Keratinocyte (primary cell): ENCODE results near the gene KDM5D. TPM values are rescaled to one million over a fixed set of nuclear protein-coding genes. Genes with fewer than 3 reads are reported as not detected.

Experiments
- DNase-seq: peaks from one replicate; pipeline ENCODE4 v3.0.0-alpha.2; 2011; ENCODE audit warnings: low read depth, missing footprints, low spot score
- FAIRE-seq: peaks from 2 replicates; lab custom pipeline; 2011; peaks lifted over from hg19 to GRCh38; lab: Jason Lieb, UNC
- H2AFZ ChIP-seq: 2 replicates; pipeline ENCODE4 v1.6.0; 2012; ENCODE audit warnings: low read length, control low read depth, inconsistent platforms; ENCODE audit not compliant: control insufficient read depth
- H3K27ac ChIP-seq: 2 replicates; pipeline ENCODE4 v1.5.1; 2011; ENCODE audit warnings: low read length; ENCODE audit not compliant: control insufficient read depth, insufficient read depth
- H3K27me3 ChIP-seq: 3 replicates; pipeline ENCODE4 v1.6.0; 2011; ENCODE audit warnings: low read length; ENCODE audit not compliant: control insufficient read depth, insufficient read depth; ENCODE audit errors: extremely low read depth
- H3K36me3 ChIP-seq, 2 experiments: 2 replicates in 1 of 2; 3 replicates in 1 of 2; pipeline ENCODE4 v1.5.1; 2011; ENCODE audit warnings: low read length in 2 of 2, mild to moderate bottlenecking in 1 of 2; ENCODE audit not compliant: control insufficient read depth in 2 of 2, insufficient read depth in 2 of 2; ENCODE audit errors: extremely low read depth in 1 of 2
- H3K4me1 ChIP-seq: 3 replicates; pipeline ENCODE4 v1.5.1; 2011; ENCODE audit warnings: low read length; ENCODE audit not compliant: control insufficient read depth, insufficient read depth; ENCODE audit errors: extremely low read depth
- H3K4me2 ChIP-seq: 3 replicates; pipeline ENCODE4 v1.6.0; 2011; ENCODE audit warnings: low read depth, low read length; ENCODE audit not compliant: control insufficient read depth, insufficient read depth; ENCODE audit errors: extremely low read depth
- H3K4me3 ChIP-seq, 3 experiments: fragments of 200-600 bp in 1 of 3; sonication (generic) in 1 of 3; 2 replicates in 2 of 3; 3 replicates in 1 of 3; pipeline ENCODE4 v1.5.1; 2011 to 2016; ENCODE audit warnings: low read length in 3 of 3, mild to moderate bottlenecking in 3 of 3, control low read depth in 2 of 3, inconsistent platforms in 1 of 3, low read depth in 1 of 3, mixed read lengths in 1 of 3, mixed run types in 1 of 3, moderate library complexity in 1 of 3; ENCODE audit not compliant: control insufficient read depth in 2 of 3, insufficient read depth in 2 of 3; ENCODE audit errors: extremely low read depth in 1 of 3
- H3K79me2 ChIP-seq: 2 replicates; pipeline ENCODE4 v1.6.0; 2012; ENCODE audit warnings: low read length; ENCODE audit not compliant: control insufficient read depth, insufficient read depth
- H3K9ac ChIP-seq: 3 replicates; pipeline ENCODE4 v1.6.0; 2011; ENCODE audit warnings: low read length; ENCODE audit not compliant: control insufficient read depth, insufficient read depth; ENCODE audit errors: extremely low read depth
- H3K9me1 ChIP-seq: 3 replicates; pipeline ENCODE4 v1.6.0; 2011; ENCODE audit warnings: low read length; ENCODE audit not compliant: control insufficient read depth, insufficient read depth; ENCODE audit errors: extremely low read depth
- H3K9me3 ChIP-seq: 2 replicates; pipeline ENCODE4 v1.5.1; 2012; ENCODE audit warnings: low read depth, low read length; ENCODE audit not compliant: control insufficient read depth
- H4K20me1 ChIP-seq: 3 replicates; pipeline ENCODE4 v1.6.0; 2011; ENCODE audit warnings: low read length; ENCODE audit not compliant: control insufficient read depth, insufficient read depth; ENCODE audit errors: extremely low read depth
- CTCF ChIP-seq, 3 experiments: IDR thresholded peaks in 1 of 3; conservative IDR thresholded peaks in 1 of 3; optimal IDR thresholded peaks in 1 of 3; 2 replicates in 2 of 3; 3 replicates in 1 of 3; pipeline versions ENCODE3 to v1.5.1; 2011; ENCODE audit warnings: low read length in 3 of 3, mild to moderate bottlenecking in 3 of 3, moderate library complexity in 2 of 3, control low read depth in 1 of 3, inconsistent platforms in 1 of 3; ENCODE audit not compliant: insufficient read depth in 2 of 3; ENCODE audit errors: extremely low read depth in 1 of 3
- EZH2 ChIP-seq: IDR thresholded peaks from one replicate; pipeline ENCODE4 v1.6.1; 2012; ENCODE audit warnings: inconsistent platforms, mild to moderate bottlenecking, low read length, moderate library complexity
- dilution Hi-C: fragments of 300-500 bp; cut with MboI; formaldehyde crosslinking; loops from one replicate; pipeline ENCODE4 v1.7.0; 2020; ENCODE audit warnings: low sequenced_read_pairs; ENCODE audit not compliant: extremely low pct_ligation_motif_present
- polyA plus RNA-seq, 5 experiments: library from polyadenylated mRNA; depleted of rRNA in 3 of 5; stranded (reverse) in 3 of 5; stranded (forward) in 1 of 5; unstranded in 1 of 5; fragments of >200 nt; gene quantifications; 1 replicate in 1 of 5; 2 replicates in 3 of 5; 3 replicates in 1 of 5; pipeline versions ENCODE4 v1.2.1 to v1.2.3, GENCODE V29; 2011 to 2012; ENCODE audit warnings: missing spikeins in 2 of 5, low read depth in 1 of 5, low replicate concordance in 1 of 5

Gene KDM5D
- polyA plus RNA-seq, 1 donor (not counting 4 experiments of a cell fraction or from before 2014, with no cell fraction given) = not detected

- H3K27ac ChIP-seq = no peak overlapping the region
- dilution Hi-C loops = no loop called here
- H4K20me1 ChIP-seq = no peaks in the 10 kb centered on the region
- no peak overlapping the region for H3K4me2 ChIP-seq
- no peak overlapping the region for H3K9ac ChIP-seq
- no peak for TF ChIP-seq EZH2
- no peak for TF ChIP-seq CTCF (optimal IDR thresholded peaks at IDR 0.05 in 1 of 3, IDR thresholded peaks at IDR 0.05 in 1 of 3, conservative IDR thresholded peaks at IDR 0.05 in 1 of 3; ENCODE audit: extremely low read depth in 1 of 3, insufficient read depth in 2 of 3, low read length in 3 of 3)
- no peaks in the 10 kb centered on the region for H3K9me1 ChIP-seq
- no peak overlapping the region for H2AFZ ChIP-seq
- no peak overlapping the region for H3K4me3 ChIP-seq
- H3K36me3 ChIP-seq = no peaks in the 10 kb centered on the region
- no peaks in the 10 kb centered on the region for H3K9me3 ChIP-seq
- DNase-seq (no peak), FAIRE-seq (no peak)
- no peaks in the 10 kb centered on the region for H3K27me3 ChIP-seq
- no peaks in the 10 kb centered on the region for H3K79me2 ChIP-seq
- no peaks in the 10 kb centered on the region for H3K4me1 ChIP-seq
Observed at GRCh38 chrY:19717146-19717545, 27.4 kb downstream of the KDM5D start.

- Histone ChIP-seq H3K4me3 (no peak overlapping the region), H3K9me3 (no peaks in the 10 kb centered on the region), H3K4me1 (no peaks in the 10 kb centered on the region), H3K9ac (no peak overlapping the region), H4K20me1 (no peaks in the 10 kb centered on the region), H3K79me2 (no peaks in the 10 kb centered on the region), H3K36me3 (no peaks in the 10 kb centered on the region), H2AFZ (no peak overlapping the region), H3K4me2 (no peak overlapping the region), H3K27me3 (no peaks in the 10 kb centered on the region), H3K27ac (no peak overlapping the region), H3K9me1 (no peaks in the 10 kb centered on the region)
- no peak for FAIRE-seq
- TF ChIP-seq CTCF (optimal IDR thresholded peaks at IDR 0.05 in 1 of 3, IDR thresholded peaks at IDR 0.05 in 1 of 3, conservative IDR thresholded peaks at IDR 0.05 in 1 of 3; ENCODE audit: extremely low read depth in 1 of 3, insufficient read depth in 2 of 3, low read length in 3 of 3) (no peak), EZH2 (no peak)
- DNase-seq = no peak
- dilution Hi-C loops = no loop called here
Observed at GRCh38 chrY:19715226-19715625, 29.3 kb downstream of the KDM5D start.
